ENCODE data around the gene FGF7. TPM values are rescaled to one million over a fixed set of nuclear protein-coding genes. Genes with fewer than 3 reads are reported as not detected.
"Not testable (repeated sequence)": the region's sequence is repeated elsewhere in the genome, so short reads cannot be mapped to it uniquely, and the experiment has no call there.

FGF7 gene
- total RNA-seq, 1 donor from 2014 or later: 2.0 TPM

- no peak for ATAC-seq
These were observed 16.8 kb downstream of the FGF7 start for GRCh38 chr15:49439678-49440395.

GRCh38 chr15:49441356-49441755 is 18.3 kb downstream of the FGF7 start:
- no peak for ATAC-seq

GRCh38 chr15:49441816-49442215 is 18.8 kb downstream of the FGF7 start:
- ATAC-seq: no peak

- ATAC-seq: no peak
These were observed 29.6 kb downstream of the FGF7 start for GRCh38 chr15:49452595-49452994.

DNA sequence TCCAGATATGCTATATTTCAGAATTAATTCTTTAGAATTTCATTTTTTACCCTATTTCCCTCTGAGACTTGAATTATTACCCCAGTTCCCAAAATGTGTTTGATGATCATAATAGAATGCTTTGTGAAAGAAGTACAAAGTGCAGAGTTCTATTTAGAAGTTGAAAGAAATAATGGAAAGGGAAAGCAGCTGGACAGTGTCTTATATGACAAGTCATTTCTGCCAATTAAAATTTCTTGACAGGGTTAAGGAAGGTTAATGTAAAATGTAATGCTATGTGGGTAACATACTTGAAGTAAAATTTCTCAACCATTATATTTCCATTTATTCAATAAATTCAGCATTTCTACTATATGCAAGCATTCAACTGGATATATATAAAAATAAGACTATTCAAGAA is 33.1 kb downstream of the FGF7 start:
- no peak for ATAC-seq

GRCh38 chr15:49458145-49458544 is 35.1 kb downstream of the FGF7 start:
- ATAC-seq: no peak

DNA sequence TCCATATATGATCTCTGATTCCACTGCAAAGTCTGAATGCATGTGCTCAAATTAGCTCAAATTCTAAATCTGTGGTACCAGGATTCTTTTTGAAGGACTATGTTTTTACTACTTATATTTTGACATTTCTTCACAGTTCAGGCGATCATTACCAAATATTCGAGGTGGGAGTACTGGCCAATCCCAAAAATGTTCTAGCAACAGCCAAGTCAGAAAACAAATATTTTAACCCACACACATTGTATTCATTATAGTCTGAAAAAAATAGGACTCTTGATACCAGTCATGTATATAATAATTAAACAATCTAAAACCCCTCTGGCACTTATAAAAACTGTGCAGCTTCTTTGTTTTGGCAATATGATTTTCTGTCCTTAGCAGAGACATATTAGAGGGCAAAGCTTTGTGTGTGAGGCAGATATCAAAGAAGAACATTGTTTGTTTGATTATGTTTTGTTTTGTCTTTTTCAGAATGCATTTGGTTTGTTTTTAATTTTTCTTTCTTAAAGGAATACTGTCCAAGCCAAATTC is 37.4 kb downstream of the FGF7 start:
- no peak for ATAC-seq

GRCh38 chr15:49462232-49462844 is 39.3 kb downstream of the FGF7 start:
- no peak for ATAC-seq

- no peak for ATAC-seq
These were observed 41.5 kb downstream of the FGF7 start for GRCh38 chr15:49464522-49464921.

DNA sequence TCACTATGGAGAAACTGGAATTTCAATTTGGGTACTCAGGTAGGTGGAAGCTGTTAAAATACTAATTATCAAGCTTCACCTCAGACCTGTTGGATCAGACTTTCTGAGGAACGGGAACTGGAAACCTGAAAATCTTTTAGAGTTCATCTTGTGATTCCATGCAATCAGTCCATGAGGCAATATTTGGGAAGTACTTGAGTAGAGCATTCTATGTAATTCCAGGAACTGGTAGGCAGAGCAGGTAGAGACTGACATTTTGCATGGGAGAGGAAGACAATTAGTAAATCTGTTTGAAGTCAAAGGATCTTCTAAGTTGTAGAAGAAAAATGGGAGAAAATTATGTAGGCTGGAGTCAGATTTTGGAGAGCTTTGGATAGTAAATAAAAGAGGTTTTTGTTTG is 43.1 kb downstream of the FGF7 start:
- ATAC-seq: no peak

- no peak for ATAC-seq
These were observed 44.9 kb downstream of the FGF7 start for GRCh38 chr15:49467746-49468480.

DNA sequence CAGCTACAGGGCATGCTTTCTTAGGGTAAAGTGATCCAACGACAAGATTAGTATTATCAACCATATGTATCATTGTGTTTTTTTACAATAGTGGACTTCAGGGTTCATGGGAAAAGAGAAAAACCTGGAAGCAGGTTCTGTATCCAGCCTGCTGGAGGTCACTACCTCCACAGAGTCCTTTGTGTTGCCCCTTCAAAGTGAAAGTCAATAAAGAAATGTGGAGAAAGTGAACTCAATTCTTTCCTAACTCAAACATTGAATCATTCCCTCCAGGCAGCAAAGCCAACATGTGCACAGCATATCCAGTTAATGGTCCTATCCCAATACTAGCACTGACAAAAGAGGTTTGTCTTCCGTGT is 45.4 kb downstream of the FGF7 start:
- no peak for ATAC-seq

DNA sequence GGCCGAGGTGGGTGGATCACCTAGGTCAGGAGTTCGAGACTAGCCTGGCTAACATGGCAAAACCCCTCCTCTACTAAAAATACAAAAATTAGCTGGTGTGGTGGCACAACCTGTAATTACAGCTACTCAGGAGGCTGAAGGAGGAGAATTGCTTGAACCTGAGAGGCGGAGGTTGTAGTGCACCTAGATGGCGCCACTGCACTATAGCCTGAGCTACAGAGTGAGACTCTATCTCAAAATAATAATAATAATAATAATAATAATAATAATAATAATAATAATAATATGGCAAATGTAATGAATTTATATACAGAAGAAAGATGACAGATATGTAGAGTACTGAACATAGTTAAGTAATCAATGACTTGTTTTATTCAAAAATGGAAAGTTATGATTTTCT is 48.2 kb downstream of the FGF7 start:
- not testable (repeated sequence) for ATAC-seq

GRCh38 chr15:49471733-49472132 is 48.7 kb downstream of the FGF7 start:
- no peak for ATAC-seq

DNA sequence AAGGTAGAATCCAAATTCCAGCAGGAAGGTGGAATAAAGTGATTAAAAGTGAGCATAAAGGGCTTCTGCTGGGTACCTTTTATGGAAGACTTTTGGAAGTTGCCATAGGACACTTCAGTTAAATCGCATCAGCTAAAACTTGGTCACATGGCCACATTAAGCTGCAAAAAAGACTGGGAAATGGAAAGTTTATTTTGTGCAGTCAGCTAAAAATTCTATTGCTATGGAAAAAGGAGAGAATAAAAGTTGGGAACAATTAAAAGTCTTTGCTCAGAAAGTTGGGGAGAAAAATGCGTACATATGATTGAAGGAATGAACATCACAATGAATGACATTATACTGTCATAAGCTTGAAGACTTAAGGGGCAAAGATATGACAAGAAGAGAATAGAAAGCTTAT is 49.3 kb downstream of the FGF7 start:
- no peak for ATAC-seq

- no peak for ATAC-seq
These were observed 50.0 kb downstream of the FGF7 start for GRCh38 chr15:49473031-49473430.

DNA sequence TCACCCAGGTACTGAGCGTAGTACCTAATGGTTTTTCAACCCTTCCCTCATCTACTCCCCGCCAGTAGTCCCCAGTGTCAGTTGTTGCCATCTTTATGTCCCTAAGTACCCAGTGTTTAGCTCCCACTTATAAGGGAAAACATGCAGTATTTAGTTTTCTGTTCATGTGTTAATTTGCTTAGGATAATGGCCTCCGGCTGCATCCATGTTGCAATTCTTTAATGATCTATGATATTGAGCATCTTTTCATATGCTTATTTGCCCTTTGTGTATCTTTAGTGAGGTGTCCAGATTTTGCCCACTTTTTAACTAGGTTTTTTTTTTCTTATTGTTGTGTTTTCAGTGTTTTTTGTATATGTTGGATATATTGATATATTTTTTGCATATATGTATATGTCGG is 55.0 kb downstream of the FGF7 start:
- not testable (repeated sequence) for ATAC-seq

GRCh38 chr15:49478982-49479381 is 55.9 kb downstream of the FGF7 start:
- ATAC-seq: not testable (repeated sequence)

DNA sequence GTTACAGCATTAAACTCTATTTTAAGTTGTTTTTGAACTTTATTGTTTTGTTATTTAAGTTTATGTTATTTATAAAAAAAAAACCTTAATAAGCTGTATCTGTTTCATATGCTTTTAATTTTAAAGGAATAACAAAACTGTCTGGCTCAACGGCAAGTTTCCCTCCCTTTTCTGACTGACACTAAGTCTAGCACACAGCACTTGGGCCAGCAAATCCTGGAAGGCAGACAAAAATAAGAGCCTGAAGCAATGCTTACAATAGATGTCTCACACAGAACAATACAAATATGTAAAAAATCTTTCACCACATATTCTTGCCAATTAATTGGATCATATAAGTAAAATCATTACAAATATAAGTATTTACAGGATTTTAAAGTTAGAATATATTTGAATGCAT is 62.4 kb downstream of the FGF7 start:
- not testable (repeated sequence) for ATAC-seq

DNA sequence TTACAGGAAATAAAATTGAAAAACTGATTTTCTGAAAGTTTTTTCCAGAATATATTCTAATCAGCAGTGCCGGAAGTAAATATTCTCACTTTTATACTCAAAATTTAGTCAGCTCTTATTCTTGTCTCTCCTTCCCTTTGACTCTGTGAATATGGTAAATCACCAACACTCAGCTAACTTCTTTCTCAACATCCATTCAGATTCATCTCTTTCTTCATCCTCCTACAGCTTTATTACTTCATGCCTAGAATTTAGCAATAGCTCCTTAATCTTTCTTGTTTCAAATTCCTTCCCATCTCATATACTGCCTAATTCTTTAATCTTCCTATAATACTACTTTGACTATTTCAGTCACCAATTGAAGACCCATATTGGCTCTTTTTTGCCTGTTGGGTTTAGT is 67.9 kb downstream of the FGF7 start:
- ATAC-seq: no peak

- ATAC-seq: no peak
These were observed 69.1 kb downstream of the FGF7 start for GRCh38 chr15:49492151-49492550.

DNA sequence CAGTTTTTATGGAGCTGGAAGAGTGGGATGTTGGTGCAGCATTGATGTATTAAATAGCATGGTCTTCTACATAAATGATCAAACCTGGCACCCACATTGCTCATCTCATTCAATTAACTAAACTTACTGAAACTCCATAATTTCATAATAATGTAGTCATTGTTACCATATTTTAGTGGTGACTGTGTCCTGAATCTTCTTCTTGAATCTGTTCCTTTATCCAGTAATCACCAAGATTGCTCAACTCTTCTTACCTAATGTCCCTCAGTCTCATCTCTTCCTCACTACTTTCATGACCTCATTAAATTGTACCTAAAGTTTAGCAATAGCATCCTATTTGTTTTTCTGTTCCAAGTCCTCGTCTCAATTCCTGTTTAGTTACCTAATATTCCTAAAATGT is 69.8 kb downstream of the FGF7 start:
- ATAC-seq: no peak

DNA sequence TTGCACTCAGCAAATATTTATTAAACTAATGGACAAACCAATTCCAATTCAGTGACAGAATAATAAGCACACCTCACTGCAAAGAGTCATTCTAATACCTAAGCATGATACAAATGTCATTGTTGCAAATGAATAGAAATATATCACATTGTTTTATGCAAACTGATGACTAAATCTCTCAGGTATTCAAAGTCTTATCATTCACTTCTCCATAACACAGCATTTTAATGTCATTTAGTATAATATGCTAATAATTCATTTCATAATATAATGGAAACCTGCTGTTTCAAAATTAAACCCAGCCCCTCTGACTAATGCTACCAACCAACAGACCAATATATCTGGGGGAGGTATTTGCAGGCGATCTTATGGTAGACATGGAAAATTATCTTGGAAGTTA is 71.8 kb downstream of the FGF7 start:
- ATAC-seq: no peak

Data from esophagus mucosa (tissue), 1 donor.